GM12874 (cell line): ENCODE data around the gene GPR39.

Experiments used
- CTCF ChIP-seq: IDR thresholded peaks from 2 replicates; pipeline ENCODE4 v1.5.1; 2011; ENCODE audit warnings: low read depth, mild to moderate bottlenecking, control low read depth, low read length, moderate library complexity; ENCODE audit not compliant: insufficient read depth

GPR39 gene

DNA sequence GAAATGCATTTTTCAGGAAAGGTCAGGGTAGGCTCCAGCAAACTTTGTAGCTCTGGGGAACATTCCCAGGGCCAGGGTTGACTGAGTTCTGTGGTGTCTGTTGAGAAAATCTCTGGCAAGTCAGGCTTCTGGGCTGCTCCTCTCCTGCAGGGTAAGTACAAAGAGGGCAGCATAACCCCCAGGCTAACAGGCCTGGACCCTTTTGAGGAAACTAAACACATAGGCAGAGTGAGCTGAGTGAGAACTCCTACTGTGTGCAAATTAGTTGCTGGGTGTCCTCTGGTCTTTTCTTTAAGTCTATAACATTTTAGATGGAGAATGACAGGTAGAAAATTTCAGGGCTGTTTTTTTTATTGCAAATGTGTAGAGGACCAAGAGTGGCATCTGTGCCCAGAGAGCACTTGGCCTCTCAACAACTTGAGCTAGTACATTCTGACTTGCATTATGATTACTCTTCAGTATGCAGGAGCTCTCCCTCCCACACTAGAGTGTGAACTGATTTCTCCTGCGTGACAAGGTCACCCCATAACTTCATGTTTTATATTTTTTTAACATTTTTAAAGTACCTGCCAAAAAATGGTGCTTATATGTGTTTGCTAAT, 49.9 kb downstream of the GPR39 start:
- no peak for TF ChIP-seq CTCF

DNA sequence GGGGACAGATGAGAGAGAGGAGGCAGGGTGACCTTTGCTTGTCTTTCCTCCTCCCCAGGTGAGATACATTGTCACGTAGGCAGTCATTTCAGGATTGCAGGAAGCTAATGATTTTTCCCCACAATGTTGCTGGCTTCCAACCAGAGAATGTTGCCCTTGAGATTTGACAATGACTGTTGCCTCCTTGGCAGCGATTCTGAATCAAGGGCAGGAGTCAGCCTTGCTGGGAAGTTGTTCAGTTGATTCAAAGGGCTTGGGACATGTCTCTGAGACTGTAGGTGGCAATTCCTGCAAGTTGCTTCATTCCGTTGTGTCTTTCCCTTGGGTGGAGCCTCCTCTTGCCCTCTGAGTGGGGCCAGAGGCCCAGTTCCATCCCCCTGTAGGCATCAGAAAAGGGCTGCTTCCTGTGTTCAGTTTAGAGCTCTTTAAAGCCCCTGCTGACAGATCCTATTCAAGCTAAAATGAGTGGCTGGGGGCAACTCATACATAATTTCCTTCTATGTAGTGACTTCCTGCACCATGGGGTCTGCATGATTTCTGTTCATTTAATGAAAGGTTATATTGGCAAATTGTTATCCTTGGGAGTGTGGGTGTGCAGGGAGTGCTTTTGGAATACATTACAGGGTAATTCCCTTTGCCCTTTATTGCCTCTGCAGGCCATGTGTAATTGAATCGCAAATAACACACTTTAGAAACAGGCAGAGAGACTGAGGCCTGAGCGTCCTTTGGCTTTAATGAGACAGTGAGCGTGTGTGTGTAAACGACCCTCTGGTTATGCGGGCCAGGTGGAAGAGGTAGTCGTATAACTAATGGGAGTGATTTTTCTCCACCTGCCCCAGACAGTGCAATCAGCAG, 52.4 kb downstream of the GPR39 start:
- no peak for TF ChIP-seq CTCF

GRCh38 chr2:132470746-132471145, 54.1 kb downstream of the GPR39 start:
- TF ChIP-seq CTCF, result no peak

DNA sequence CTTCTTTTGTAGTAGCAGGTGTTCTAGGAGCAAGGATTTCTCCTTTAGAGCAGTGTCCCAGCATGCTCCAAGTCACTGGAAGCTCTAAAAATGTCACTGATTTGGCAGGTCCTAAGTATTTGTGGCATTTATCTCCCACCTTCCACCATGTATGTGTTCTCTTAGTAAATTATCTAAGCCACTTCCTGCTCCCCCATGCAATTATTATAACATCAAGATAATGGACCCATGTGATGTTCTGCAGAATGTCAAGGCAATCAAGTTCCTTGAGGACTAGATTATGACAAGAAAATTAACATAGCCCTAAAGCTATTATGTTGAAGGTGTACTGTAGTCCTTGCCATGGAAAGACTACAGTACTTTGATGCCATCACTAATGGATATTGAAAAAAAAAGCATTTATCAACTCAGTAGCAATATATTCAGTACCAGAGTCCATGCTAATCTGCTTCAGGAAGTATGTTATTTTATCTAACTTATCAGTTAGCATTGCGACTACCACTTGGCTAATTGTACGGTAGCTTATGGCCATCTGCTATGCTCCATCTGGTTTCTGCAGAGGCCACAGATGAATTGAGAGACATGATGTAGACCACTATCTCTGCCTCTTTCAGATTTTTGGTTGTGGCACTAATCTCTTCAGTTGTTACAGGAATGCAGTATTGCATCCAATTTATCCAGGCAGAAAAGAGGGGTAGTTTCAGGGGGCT, 56.7 kb downstream of the GPR39 start:
- TF ChIP-seq CTCF, result no peak

GRCh38 chr2:132475615-132476014, 59.0 kb downstream of the GPR39 start:
- TF ChIP-seq CTCF, result no peak

DNA sequence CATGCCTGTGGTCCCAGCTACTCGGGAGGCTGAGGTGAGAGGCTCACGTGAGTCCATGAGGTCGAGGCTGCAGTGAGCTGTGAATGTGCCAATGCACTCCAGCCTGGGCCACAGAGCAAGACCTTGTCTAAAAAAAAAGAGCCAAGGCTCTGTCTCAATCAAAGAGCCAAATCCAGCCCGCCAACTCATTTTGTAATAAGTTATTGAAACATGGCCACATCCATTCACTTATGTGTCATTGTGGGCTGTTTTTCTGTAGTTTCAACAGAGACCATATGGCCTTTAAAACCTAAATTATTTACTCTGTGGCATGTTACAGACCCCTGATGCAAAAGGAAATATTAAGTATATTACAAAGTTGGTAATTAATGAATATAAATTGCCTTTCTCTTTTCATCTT, 60.8 kb downstream of the GPR39 start:
- no peak for TF ChIP-seq CTCF

GRCh38 chr2:132477962-132478361, 61.4 kb downstream of the GPR39 start:
- no peak for TF ChIP-seq CTCF
